ENCODE results near the gene RNFT2.

DNA sequence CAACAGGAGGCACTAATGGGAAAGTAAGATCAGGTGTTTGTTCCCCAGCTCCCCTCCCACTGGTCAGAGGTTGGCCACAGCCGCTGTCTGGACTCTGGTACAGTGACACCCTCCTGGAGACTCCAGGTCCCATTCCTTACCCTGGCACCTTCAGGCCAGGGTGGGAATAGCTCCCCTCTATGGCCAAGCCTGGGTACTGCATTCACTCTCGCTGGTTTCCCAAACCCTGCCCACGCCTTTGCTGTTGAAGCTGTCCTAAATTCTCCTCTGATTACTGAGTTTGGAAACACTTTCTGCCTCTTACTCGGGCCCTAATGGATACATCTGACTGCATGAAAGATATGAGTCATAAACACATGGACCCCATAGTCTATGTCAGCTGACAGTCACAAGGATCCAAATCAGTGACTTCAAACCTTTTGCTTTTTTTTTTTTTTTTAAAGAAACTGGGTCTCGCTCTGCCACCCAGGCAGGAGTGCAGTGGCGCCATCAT is 125.2 kb downstream of the RNFT2 start:
- no peak for TF ChIP-seq POLR2A (IDR thresholded peaks at IDR 0.05; ENCODE audit: low read length)
- TF ChIP-seq GATA1 (IDR thresholded peaks at IDR 0.05; ENCODE audit: low read depth, low read length), result no peak

Measured in erythroblast (primary cell).